DMS153 treated with DMSO at 0.1 percent for 48 hours (cell line): ENCODE measurements around the gene ANKRD45.
"Not testable (repeated sequence)": the region's sequence is repeated elsewhere in the genome, so short reads cannot be mapped to it uniquely, and the experiment has no call there.

Experiments
- DNase-seq: peaks from one replicate; lab custom pipeline; 2025; ENCODE audit not compliant: unreplicated experiment; lab: John Stamatoyannopoulos, UW

The ANKRD45 gene

GRCh38 chr1:173646656-173647055 lies 23.0 kb downstream of the ANKRD45 start:
- no peak for DNase-seq

GRCh38 chr1:173642450-173643139 lies 27.1 kb downstream of the ANKRD45 start:
- DNase-seq, result not testable (repeated sequence)

- no peak for DNase-seq
Observed at GRCh38 chr1:173639102-173639501, 30.5 kb downstream of the ANKRD45 start.

- no peak for DNase-seq
Observed at GRCh38 chr1:173638043-173639021, 31.3 kb downstream of the ANKRD45 start.

GRCh38 chr1:173637236-173638042 lies 32.2 kb downstream of the ANKRD45 start:
- not testable (repeated sequence) for DNase-seq

GRCh38 chr1:173635116-173635515 lies 34.5 kb downstream of the ANKRD45 start, which contains the start of gene TEX50:
TEX50 (plus strand) TSS chr1:173635338; CDS start chr1:173635522, 184 bp downstream.
- no peak for DNase-seq

- DNase-seq, result no peak
Observed at GRCh38 chr1:173628888-173629287, 40.8 kb downstream of the ANKRD45 start.

GRCh38 chr1:173627269-173627668 lies 42.4 kb downstream of the ANKRD45 start:
- DNase-seq, result no peak

- DNase-seq, result no peak
Observed at GRCh38 chr1:173616859-173617258, 52.8 kb downstream of the ANKRD45 start.

GRCh38 chr1:173613086-173613485 lies 56.6 kb downstream of the ANKRD45 start:
- DNase-seq, result not testable (repeated sequence)

GRCh38 chr1:173608503-173609216 lies 61.0 kb downstream of the ANKRD45 start:
- DNase-seq, result no peak

GRCh38 chr1:173603056-173603591 lies 66.5 kb downstream of the ANKRD45 start, which contains the start of gene SLC9C2:
SLC9C2 (minus strand) TSS chr1:173603072; CDS start chr1:173601776, 1,296 bp downstream.
- DNase-seq, result no peak

- DNase-seq, result no peak
Observed at GRCh38 chr1:173601588-173601987, 68.1 kb downstream of the ANKRD45 start.

GRCh38 chr1:173596097-173596825 lies 73.4 kb downstream of the ANKRD45 start:
- no peak for DNase-seq

- DNase-seq, result not testable (repeated sequence)
Observed at GRCh38 chr1:173591138-173591537, 78.5 kb downstream of the ANKRD45 start.

GRCh38 chr1:173590557-173590956 lies 79.1 kb downstream of the ANKRD45 start:
- no peak for DNase-seq

- no peak for DNase-seq
Observed at GRCh38 chr1:173581383-173582079, 88.1 kb downstream of the ANKRD45 start.

GRCh38 chr1:173580658-173581057 lies 89.0 kb downstream of the ANKRD45 start:
- no peak for DNase-seq

GRCh38 chr1:173580071-173580470 lies 89.6 kb downstream of the ANKRD45 start:
- DNase-seq, result no peak
